Keratinocyte (primary cell): ENCODE data around the gene ZNF628.

Source experiments
- CTCF ChIP-seq, 3 experiments: IDR thresholded peaks in 1 of 3; conservative IDR thresholded peaks in 1 of 3; optimal IDR thresholded peaks in 1 of 3; 2 replicates in 2 of 3; 3 replicates in 1 of 3; pipeline versions ENCODE3 to v1.5.1; 2011; ENCODE audit warnings: low read length in 3 of 3, mild to moderate bottlenecking in 3 of 3, moderate library complexity in 2 of 3, control low read depth in 1 of 3, inconsistent platforms in 1 of 3; ENCODE audit not compliant: insufficient read depth in 2 of 3; ENCODE audit errors: extremely low read depth in 1 of 3
- EZH2 ChIP-seq: IDR thresholded peaks from one replicate; pipeline ENCODE4 v1.6.1; 2012; ENCODE audit warnings: inconsistent platforms, mild to moderate bottlenecking, low read length, moderate library complexity

GRCh38 chr19:55530996-55531395 lies 54.6 kb downstream of the ZNF628 start:
- TF ChIP-seq EZH2: no peak
- TF ChIP-seq CTCF (optimal IDR thresholded peaks at IDR 0.05 in 1 of 3, IDR thresholded peaks at IDR 0.05 in 1 of 3, conservative IDR thresholded peaks at IDR 0.05 in 1 of 3; ENCODE audit: extremely low read depth in 1 of 3, insufficient read depth in 2 of 3, low read length in 3 of 3): no peak
